GM23338 (cell line): ENCODE measurements around the gene GPR55.

ENCODE experiments used
- CTCF ChIP-seq, 2 experiments: fragments of 200-600 bp in 1 of 2; sonication (generic) in 1 of 2; conservative IDR thresholded peaks; 2 replicates each; pipeline versions ENCODE4 v1.5.1 to v1.6.1; 2016 to 2017; ENCODE audit warnings: antibody characterized with exemption in 2 of 2, low read depth in 2 of 2, mild to moderate bottlenecking in 2 of 2, moderate library complexity in 1 of 2
- EZH2 ChIP-seq: fragments of 200-600 bp; sonication (generic); IDR thresholded peaks from one replicate; pipeline ENCODE4 v1.8.0; 2017; ENCODE audit warnings: antibody characterized with exemption, mild to moderate bottlenecking, low read depth; ENCODE audit not compliant: unreplicated experiment
- EZH2phosphoT487 ChIP-seq: fragments of 200-600 bp; sonication (generic); IDR thresholded peaks from one replicate; pipeline ENCODE4 v1.8.1; 2018; ENCODE audit warnings: antibody characterized with exemption; ENCODE audit not compliant: unreplicated experiment
- JUNB ChIP-seq: IDR thresholded peaks from one replicate; pipeline ENCODE4 v1.6.1; 2016; ENCODE audit warnings: antibody characterized with exemption; ENCODE audit not compliant: unreplicated experiment
- POLR2AphosphoS5 ChIP-seq: IDR thresholded peaks from 2 replicates; pipeline ENCODE4 v1.6.1; 2016; ENCODE audit warnings: antibody characterized with exemption, low read depth
- STAT1 ChIP-seq: IDR thresholded peaks from one replicate; pipeline ENCODE4 v1.6.1; 2016; ENCODE audit warnings: antibody characterized with exemption; ENCODE audit not compliant: unreplicated experiment

- TF ChIP-seq EZH2phosphoT487 (no peak), CTCF (conservative IDR thresholded peaks at IDR 0.05; ENCODE audit: low read depth in 2 of 2) (peak; percentile 23 to 53; a peak in 3 of 4 replicates), POLR2AphosphoS5 (peak; percentile 75), EZH2 (no peak), STAT1 (no peak), JUNB (no peak)
Measured at GRCh38 chr2:230864605-230865306, 60.3 kb downstream of the GPR55 start, which contains the start of gene ITM2C.
